ENCODE data around the gene PKN2. TPM values are rescaled to one million over a fixed set of nuclear protein-coding genes. Genes with fewer than 3 reads are reported as not detected.
A peak's percentile ranks its signal among the peaks of the same experiment; 100 is the strongest.

The PKN2 gene
- total RNA-seq, 2 donors from 2014 or later, result 64.6 to 71.1 TPM

- H3K4me1 ChIP-seq (ENCODE audit: control insufficient read depth, insufficient read depth, low read length), result peaks cover 3% of the 10 kb centered on the region
- H3K36me3 ChIP-seq (ENCODE audit: control insufficient read depth, insufficient read depth, low read length), result no peaks in the 10 kb centered on the region
- Mint-ChIP-seq H3K4me1 (peaks cover 46% of the 10 kb centered on the region), H3K4me3 (no peak overlapping the region), H3K36me3 (ENCODE audit: low read depth) (no peaks in the 10 kb centered on the region), H3K27me3 (ENCODE audit: insufficient read depth) (peaks cover 2% of the 10 kb centered on the region), H3K9me3 (no peaks in the 10 kb centered on the region), H3K27ac (no peak overlapping the region)
- peak overlapping the region; percentile 9 for H3K4me3 ChIP-seq (ENCODE audit: low read length)
- DNase-seq, result no peak
- no peak overlapping the region for H3K9ac ChIP-seq (ENCODE audit: extremely low read depth, low read length, poor library complexity, severe bottlenecking)
- no peak for TF ChIP-seq CTCF (conservative IDR thresholded peaks at IDR 0.05)
- H3K9me3 ChIP-seq (ENCODE audit: control insufficient read depth, low read length), result no peaks in the 10 kb centered on the region
- no peaks in the 10 kb centered on the region for H3K27me3 ChIP-seq (ENCODE audit: control insufficient read depth, insufficient read depth, low read length, poor library complexity, severe bottlenecking)
- 67 to 78% methylated on average over 5 to 6 of the region's 6 CpGs for WGBS, 2 experiments (ENCODE audit: insufficient coverage in 1 of 2, insufficient read length in 1 of 2)
- H3K27ac ChIP-seq (ENCODE audit: low read depth, low read length), result no peak overlapping the region
These were observed 36.2 kb upstream of the PKN2 start for GRCh38 chr1:88647749-88648415.

DNA sequence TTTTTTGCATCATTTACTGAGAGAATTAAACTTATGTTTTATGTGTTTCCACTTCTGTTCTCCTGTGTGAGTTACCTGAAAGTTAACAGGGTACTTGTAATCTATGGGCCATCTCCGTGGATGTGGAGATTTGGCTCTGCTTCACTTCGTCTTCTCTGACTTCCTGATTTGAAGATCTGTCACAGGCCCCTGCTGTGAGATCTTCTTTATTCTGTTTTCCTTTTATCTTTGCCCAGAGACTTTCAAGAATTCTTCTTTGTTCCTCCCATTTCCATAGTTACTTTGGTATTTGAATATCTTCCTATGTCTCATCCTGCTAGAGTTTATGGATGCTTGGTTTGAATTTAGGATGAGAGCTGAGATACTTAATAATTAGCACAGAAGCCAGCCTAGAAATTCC is 35.4 kb upstream of the PKN2 start:
- no peaks in the 10 kb centered on the region for H3K27me3 Mint-ChIP-seq (ENCODE audit: insufficient read depth)
- no peak overlapping the region for H3K4me3 Mint-ChIP-seq
- no peaks in the 10 kb centered on the region for H3K36me3 Mint-ChIP-seq (ENCODE audit: low read depth)
- H3K9me3 ChIP-seq (ENCODE audit: control insufficient read depth, low read length), result no peaks in the 10 kb centered on the region
- 10% methylated on average over 2 of the region's 2 CpGs for WGBS, 2 experiments (ENCODE audit: insufficient coverage in 1 of 2, insufficient read length in 1 of 2)
- no peak overlapping the region for H3K27ac Mint-ChIP-seq
- H3K4me1 Mint-ChIP-seq, result peaks cover 46% of the 10 kb centered on the region
- no peaks in the 10 kb centered on the region for H3K27me3 ChIP-seq (ENCODE audit: control insufficient read depth, insufficient read depth, low read length, poor library complexity, severe bottlenecking)
- TF ChIP-seq CTCF (conservative IDR thresholded peaks at IDR 0.05), result no peak
- no peak overlapping the region for H3K9ac ChIP-seq (ENCODE audit: extremely low read depth, low read length, poor library complexity, severe bottlenecking)
- H3K4me3 ChIP-seq (ENCODE audit: low read length), result peak overlapping the region; percentile 9
- DNase-seq, result peak; percentile 48
- no peak overlapping the region for H3K27ac ChIP-seq (ENCODE audit: low read depth, low read length)
- peaks cover 3% of the 10 kb centered on the region for H3K4me1 ChIP-seq (ENCODE audit: control insufficient read depth, insufficient read depth, low read length)
- H3K9me3 Mint-ChIP-seq, result no peaks in the 10 kb centered on the region
- no peaks in the 10 kb centered on the region for H3K36me3 ChIP-seq (ENCODE audit: control insufficient read depth, insufficient read depth, low read length)

- H3K4me1 ChIP-seq (ENCODE audit: control insufficient read depth, insufficient read depth, low read length), result peaks cover 3% of the 10 kb centered on the region
- H3K27ac Mint-ChIP-seq, result no peak overlapping the region
These were observed 34.1 kb upstream of the PKN2 start for GRCh38 chr1:88649932-88650331.

More at GRCh38 chr1:88649932-88650331, 34.1 kb upstream of the PKN2 start:
- no peaks in the 10 kb centered on the region for H3K36me3 Mint-ChIP-seq (ENCODE audit: low read depth)
- Histone ChIP-seq H3K36me3 (ENCODE audit: control insufficient read depth, insufficient read depth, low read length) (no peaks in the 10 kb centered on the region), H3K9me3 (ENCODE audit: control insufficient read depth, low read length) (no peaks in the 10 kb centered on the region), H3K9ac (ENCODE audit: extremely low read depth, low read length, poor library complexity, severe bottlenecking) (no peak overlapping the region), H3K27ac (ENCODE audit: low read depth, low read length) (no peak overlapping the region), H3K27me3 (ENCODE audit: control insufficient read depth, insufficient read depth, low read length, poor library complexity, severe bottlenecking) (no peaks in the 10 kb centered on the region), H3K4me3 (ENCODE audit: low read length) (no peak overlapping the region)
- no peak for DNase-seq
- TF ChIP-seq CTCF (conservative IDR thresholded peaks at IDR 0.05), result no peak
- H3K9me3 Mint-ChIP-seq, result no peaks in the 10 kb centered on the region
- no peak overlapping the region for H3K4me3 Mint-ChIP-seq
- peaks cover 46% of the 10 kb centered on the region for H3K4me1 Mint-ChIP-seq
- H3K27me3 Mint-ChIP-seq (ENCODE audit: insufficient read depth), result no peaks in the 10 kb centered on the region
- 90% methylated on average over 1 of the region's 1 CpG; no CpG with 5 or more reads in 1 of the 2 experiments for WGBS, 2 experiments (ENCODE audit: insufficient coverage in 1 of 2, insufficient read length in 1 of 2)
